PFSK-1 (cell line): ENCODE results near the gene NARS2.

Experiments used
- POLR2AphosphoS5 ChIP-seq: IDR thresholded peaks from 2 replicates; pipeline ENCODE4 v1.6.1; 2012; ENCODE audit warnings: low read depth, mild to moderate bottlenecking, control low read depth, low read length, moderate library complexity
- TAF1 ChIP-seq: IDR thresholded peaks from 2 replicates; pipeline ENCODE4 v1.6.1; 2012; ENCODE audit warnings: low read length, control low read depth, borderline replicate concordance; ENCODE audit not compliant: insufficient read depth

DNA sequence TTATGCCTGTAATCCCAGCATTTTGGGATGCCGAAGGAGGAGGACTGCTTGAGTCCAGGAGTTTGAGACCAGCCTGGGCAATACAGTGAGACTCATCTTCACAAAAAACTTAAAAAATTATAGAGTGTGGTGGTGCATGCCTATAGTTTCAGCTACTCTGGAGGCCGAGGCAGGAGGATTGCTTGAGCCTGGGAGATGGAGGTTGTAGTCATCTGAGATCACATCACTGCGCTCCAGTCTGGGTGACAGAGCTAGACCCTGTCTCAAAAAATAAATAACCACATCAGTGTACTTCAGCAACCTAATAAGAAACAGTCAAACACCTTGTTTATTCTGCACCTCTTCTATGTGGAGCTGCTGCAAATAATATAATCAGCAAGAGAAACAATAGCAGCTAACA, 1.4 kb downstream of the NARS2 start:
- TF ChIP-seq POLR2AphosphoS5 (no peak), TAF1 (no peak)
